ENCODE results near the gene ZHX3. TPM values are rescaled to one million over a fixed set of nuclear protein-coding genes. Genes with fewer than 3 reads are reported as not detected.

The ZHX3 gene
- total RNA-seq, 5 donors from 2014 or later (not counting 1 experiment from before 2014, with no cell fraction given): 7.0 to 11.1 (median 10.5) TPM

- ATAC-seq (replicated peaks in 1 of 4): no peak
- H3K27ac Mint-ChIP-seq: no peak overlapping the region
- Histone ChIP-seq H3K4me1 (ENCODE audit: control insufficient read depth in 1 of 2, extremely low read depth in 1 of 2, insufficient read depth in 2 of 2, low read length in 2 of 2) (peaks cover 4 to 14% of the 10 kb centered on the region in 2 experiments), H3K9me3 (no peaks in the 10 kb centered on the region), H3K27ac (ENCODE audit: low read length) (no peak overlapping the region), H3K27me3 (replicated peaks in 1 of 2; ENCODE audit: control insufficient read depth in 2 of 2, extremely low read depth in 1 of 2, insufficient read depth in 2 of 2, low read length in 1 of 2) (peaks cover 5 to 7% of the 10 kb centered on the region in 2 experiments), H3K36me3 (ENCODE audit: control insufficient read depth in 2 of 2, extremely low read depth in 1 of 2, insufficient read depth in 1 of 2, low read length in 1 of 2) (no peaks in the 10 kb centered on the region), H3K4me3 (ENCODE audit: control insufficient read depth in 1 of 2, extremely low read depth in 1 of 2, low read length in 1 of 2) (no peak overlapping the region)
- CTCF ChIA-PET: interaction anchor here in 1 of 2 donors (0.6 kb wide), 1 partner anchor 79 kb away, joined by 3 read pairs; no protein-coding TSS in a partner anchor
- WGBS (ENCODE audit: insufficient coverage): 97% methylated on average over 5 of the region's 9 CpGs
- no peaks in the 10 kb centered on the region for H3K36me3 Mint-ChIP-seq
- H3K4me3 Mint-ChIP-seq: no peak overlapping the region
- no peak for DNase-seq
- POLR2A ChIA-PET: no interaction called here
- H3K9me3 Mint-ChIP-seq: no peaks in the 10 kb centered on the region
- H3K4me1 Mint-ChIP-seq: peaks cover 8 to 11% (median 10%) of the 10 kb centered on the region in 3 donors
- H3K27me3 Mint-ChIP-seq: peaks cover 0 to 4% of the 10 kb centered on the region in 2 donors
Measured at GRCh38 chr20:41342474-41343464, 25.2 kb upstream of the ZHX3 start.

- POLR2A ChIA-PET: interaction anchor here in 1 of 2 donors (0.5 to 0.7 kb wide), 2 partner anchors 144 to 175 kb away, joined by 3 to 13 read pairs; no protein-coding TSS in a partner anchor
- 15% methylated on average over 17 of the region's 33 CpGs for WGBS (ENCODE audit: insufficient coverage)
- no peak within 1 kb of the TSS for H3K27ac ChIP-seq (ENCODE audit: low read length)
Measured at GRCh38 chr20:41340327-41341055, 23.0 kb upstream of the ZHX3 start, which contains the start of gene LPIN3. TSS of gene LPIN3 (plus strand) at chr20:41340821. CDS start at chr20:41345804, 4,983 bp downstream.

GRCh38 chr20:41339957-41340326 lies 22.4 kb upstream of the ZHX3 start:
- Mint-ChIP-seq H3K27ac (peak overlapping the region; percentile 24 to 46), H3K4me1 (peaks cover 8 to 11% (median 10%) of the 10 kb centered on the region in 3 donors), H3K27me3 (peaks cover 6 to 11% of the 10 kb centered on the region in 2 donors), H3K4me3 (peak overlapping the region; percentile 67 to 82 (median 73)), H3K36me3 (no peaks in the 10 kb centered on the region), H3K9me3 (no peaks in the 10 kb centered on the region)
- 9% methylated on average over 19 of the region's 25 CpGs for WGBS (ENCODE audit: insufficient coverage)
- H3K9me3 ChIP-seq: no peaks in the 10 kb centered on the region
- ChIA-PET CTCF (interaction anchor here (0.7 to 2.2 kb wide), 10 partner anchors 8 to 206 kb away, joined by 3 to 12 read pairs (median 4); no protein-coding TSS in a partner anchor), POLR2A (interaction anchor here in 1 of 2 donors (0.7 kb wide), 1 partner anchor 175 kb away, joined by 13 read pairs; no protein-coding TSS in a partner anchor)
- no peak overlapping the region for H3K27ac ChIP-seq (ENCODE audit: low read length)
- H3K4me3 ChIP-seq (ENCODE audit: control insufficient read depth in 1 of 2, extremely low read depth in 1 of 2, low read length in 1 of 2): peak overlapping the region; percentile 22 to 57
- H3K36me3 ChIP-seq (ENCODE audit: control insufficient read depth in 2 of 2, extremely low read depth in 1 of 2, insufficient read depth in 1 of 2, low read length in 1 of 2): no peaks in the 10 kb centered on the region
- peaks cover 5 to 16% of the 10 kb centered on the region in 2 experiments for H3K27me3 ChIP-seq (replicated peaks in 1 of 2; ENCODE audit: control insufficient read depth in 2 of 2, extremely low read depth in 1 of 2, insufficient read depth in 2 of 2, low read length in 1 of 2)
- H3K4me1 ChIP-seq (ENCODE audit: control insufficient read depth in 1 of 2, extremely low read depth in 1 of 2, insufficient read depth in 2 of 2, low read length in 2 of 2): peaks cover 4 to 14% of the 10 kb centered on the region in 2 experiments
- peak; percentile 49 to 90 (median 78) for DNase-seq
- peak; percentile 90 to 94 (median 94) for ATAC-seq (replicated peaks in 1 of 4)

More at GRCh38 chr20:41340327-41341055, 23.0 kb upstream of the ZHX3 start, which contains the start of gene LPIN3:
- peak within 1 kb of the TSS; percentile 22 to 57 for H3K4me3 ChIP-seq (ENCODE audit: control insufficient read depth in 1 of 2, extremely low read depth in 1 of 2, low read length in 1 of 2)
- peak within 1 kb of the TSS; percentile 67 to 82 (median 73) for H3K4me3 Mint-ChIP-seq
- no peaks in the 10 kb centered on the region for H3K9me3 Mint-ChIP-seq
- no peaks in the 10 kb centered on the region for H3K36me3 Mint-ChIP-seq
- peaks cover 8 to 11% (median 10%) of the 10 kb centered on the region in 3 donors for H3K4me1 Mint-ChIP-seq
- ATAC-seq (replicated peaks in 1 of 4) (peak; percentile 68 to 87 (median 72)), DNase-seq (peak in 30 of 35 experiments; percentile 7 to 64 (median 31))
- peak within 1 kb of the TSS; percentile 24 to 46 for H3K27ac Mint-ChIP-seq
- H3K27me3 Mint-ChIP-seq: peaks cover 2 to 9% of the 10 kb centered on the region in 2 donors
- H3K36me3 ChIP-seq (ENCODE audit: control insufficient read depth in 2 of 2, extremely low read depth in 1 of 2, insufficient read depth in 1 of 2, low read length in 1 of 2): no peaks in the 10 kb centered on the region
- peaks cover 5 to 15% of the 10 kb centered on the region in 2 experiments for H3K27me3 ChIP-seq (replicated peaks in 1 of 2; ENCODE audit: control insufficient read depth in 2 of 2, extremely low read depth in 1 of 2, insufficient read depth in 2 of 2, low read length in 1 of 2)
- H3K4me1 ChIP-seq (ENCODE audit: control insufficient read depth in 1 of 2, extremely low read depth in 1 of 2, insufficient read depth in 2 of 2, low read length in 2 of 2): peaks cover 4 to 14% of the 10 kb centered on the region in 2 experiments
- H3K9me3 ChIP-seq: no peaks in the 10 kb centered on the region
- CTCF ChIA-PET: interaction anchor here (0.6 to 2.2 kb wide), 6 partner anchors 11 to 373 kb away, joined by 3 to 12 read pairs (median 4); no protein-coding TSS in a partner anchor

- no peaks in the 10 kb centered on the region for H3K9me3 ChIP-seq
- H3K27me3 Mint-ChIP-seq: peaks cover 6 to 11% of the 10 kb centered on the region in 2 donors
- no peak overlapping the region for H3K27ac ChIP-seq (ENCODE audit: low read length)
- no peak overlapping the region for H3K4me3 Mint-ChIP-seq
- CTCF ChIA-PET: interaction anchor here (0.6 to 1.2 kb wide), 3 partner anchors 202 to 379 kb away, joined by 3 to 7 read pairs (median 4); no protein-coding TSS in a partner anchor
- no peaks in the 10 kb centered on the region for H3K9me3 Mint-ChIP-seq
- H3K4me1 ChIP-seq (ENCODE audit: control insufficient read depth in 1 of 2, extremely low read depth in 1 of 2, insufficient read depth in 2 of 2, low read length in 2 of 2): peaks cover 4 to 14% of the 10 kb centered on the region in 2 experiments
- no peaks in the 10 kb centered on the region for H3K36me3 ChIP-seq (ENCODE audit: control insufficient read depth in 2 of 2, extremely low read depth in 1 of 2, insufficient read depth in 1 of 2, low read length in 1 of 2)
- WGBS (ENCODE audit: insufficient coverage): 97% methylated on average over 3 of the region's 4 CpGs
- H3K36me3 Mint-ChIP-seq: no peaks in the 10 kb centered on the region
- ATAC-seq (replicated peaks in 1 of 4) (no peak), DNase-seq (no peak)
- H3K27me3 ChIP-seq (replicated peaks in 1 of 2; ENCODE audit: control insufficient read depth in 2 of 2, extremely low read depth in 1 of 2, insufficient read depth in 2 of 2, low read length in 1 of 2): peaks cover 5 to 18% of the 10 kb centered on the region in 2 experiments
- peaks cover 8 to 11% (median 10%) of the 10 kb centered on the region in 3 donors for H3K4me1 Mint-ChIP-seq
- no peak overlapping the region for H3K4me3 ChIP-seq (ENCODE audit: control insufficient read depth in 1 of 2, extremely low read depth in 1 of 2, low read length in 1 of 2)
- POLR2A ChIA-PET: interaction anchor here in 1 of 2 donors (0.6 kb wide), 1 partner anchor 219 kb away, joined by 4 read pairs; no protein-coding TSS in a partner anchor
- H3K27ac Mint-ChIP-seq: no peak overlapping the region
Measured at GRCh38 chr20:41336711-41337492, 19.4 kb upstream of the ZHX3 start.

- peaks cover 5 to 18% of the 10 kb centered on the region in 2 experiments for H3K27me3 ChIP-seq (replicated peaks in 1 of 2; ENCODE audit: control insufficient read depth in 2 of 2, extremely low read depth in 1 of 2, insufficient read depth in 2 of 2, low read length in 1 of 2)
- Mint-ChIP-seq H3K27me3 (peaks cover 6 to 11% of the 10 kb centered on the region in 2 donors), H3K36me3 (no peaks in the 10 kb centered on the region), H3K4me3 (no peak overlapping the region), H3K27ac (no peak overlapping the region), H3K9me3 (no peaks in the 10 kb centered on the region), H3K4me1 (peaks cover 8 to 11% (median 10%) of the 10 kb centered on the region in 3 donors)
- no peak overlapping the region for H3K4me3 ChIP-seq (ENCODE audit: control insufficient read depth in 1 of 2, extremely low read depth in 1 of 2, low read length in 1 of 2)
- CTCF ChIA-PET: interaction anchor here in 1 of 2 donors (0.7 kb wide), 1 partner anchor 31 kb away, joined by 5 read pairs; no protein-coding TSS in a partner anchor
- H3K9me3 ChIP-seq: no peaks in the 10 kb centered on the region
- DNase-seq: no peak
- no peaks in the 10 kb centered on the region for H3K36me3 ChIP-seq (ENCODE audit: control insufficient read depth in 2 of 2, extremely low read depth in 1 of 2, insufficient read depth in 1 of 2, low read length in 1 of 2)
- H3K4me1 ChIP-seq (ENCODE audit: control insufficient read depth in 1 of 2, extremely low read depth in 1 of 2, insufficient read depth in 2 of 2, low read length in 2 of 2): peaks cover 4 to 11% of the 10 kb centered on the region in 2 experiments
- no peak overlapping the region for H3K27ac ChIP-seq (ENCODE audit: low read length)
- POLR2A ChIA-PET: interaction anchor here in 1 of 2 donors (0.7 kb wide), 1 partner anchor 9 kb away, joined by 3 read pairs; no protein-coding TSS in a partner anchor
- no peak for ATAC-seq (replicated peaks in 1 of 4)
- WGBS (ENCODE audit: insufficient coverage): 33% methylated on average over 1 of the region's 1 CpG
Measured at GRCh38 chr20:41335591-41335990, 18.1 kb upstream of the ZHX3 start.
